Erythroblast (primary cell): ENCODE results near the gene SPATS2.

Experiments used
- GATA1 ChIP-seq: IDR thresholded peaks from 2 replicates; pipeline ENCODE4 v1.6.1; 2011; ENCODE audit warnings: low read depth, mild to moderate bottlenecking, control low read depth, low read length, moderate library complexity
- POLR2A ChIP-seq: IDR thresholded peaks from 2 replicates; pipeline ENCODE4 v1.6.1; 2011; ENCODE audit warnings: mild to moderate bottlenecking, low read length

GRCh38 chr12:49456131-49456679 is 88.9 kb downstream of the SPATS2 start:
- no peak for TF ChIP-seq POLR2A
- no peak for TF ChIP-seq GATA1
